OCI-LY1 (cell line): Measurements from ENCODE around the gene NBPF9.
"Not testable (repeated sequence)": the region's sequence is repeated elsewhere in the genome, so short reads cannot be mapped to it uniquely, and the experiment has no call there.

Source experiments
- CTCF ChIP-seq: fragments of 200-600 bp; sonication (generic), shearing (Covaris generic); IDR thresholded peaks from 2 replicates; pipeline ENCODE4 v1.5.1; 2017; ENCODE audit warnings: mild to moderate bottlenecking, antibody characterized with exemption, low read length, moderate library complexity, mixed read lengths
- EZH2 ChIP-seq: fragments of 200-600 bp; sonication (generic), shearing (Covaris generic); IDR thresholded peaks from 2 replicates; pipeline ENCODE4 v1.8.0; 2017; ENCODE audit warnings: borderline replicate concordance, mixed run types, mild to moderate bottlenecking, antibody characterized with exemption, low read length, moderate library complexity, mixed read lengths

- TF ChIP-seq EZH2, CTCF: not testable (repeated sequence)
Observed at GRCh38 chr1:149112828-149113227, 9.5 kb upstream of the NBPF9 start.
